ENCODE data around the gene GARIN5B. TPM values are rescaled to one million over a fixed set of nuclear protein-coding genes. Genes with fewer than 3 reads are reported as not detected.

The GARIN5B gene
- total and polyA plus RNA-seq, 2 of the 13 experiments (the other 11 are each of a cell fraction or from before 2014, with no cell fraction given): not detected

DNA sequence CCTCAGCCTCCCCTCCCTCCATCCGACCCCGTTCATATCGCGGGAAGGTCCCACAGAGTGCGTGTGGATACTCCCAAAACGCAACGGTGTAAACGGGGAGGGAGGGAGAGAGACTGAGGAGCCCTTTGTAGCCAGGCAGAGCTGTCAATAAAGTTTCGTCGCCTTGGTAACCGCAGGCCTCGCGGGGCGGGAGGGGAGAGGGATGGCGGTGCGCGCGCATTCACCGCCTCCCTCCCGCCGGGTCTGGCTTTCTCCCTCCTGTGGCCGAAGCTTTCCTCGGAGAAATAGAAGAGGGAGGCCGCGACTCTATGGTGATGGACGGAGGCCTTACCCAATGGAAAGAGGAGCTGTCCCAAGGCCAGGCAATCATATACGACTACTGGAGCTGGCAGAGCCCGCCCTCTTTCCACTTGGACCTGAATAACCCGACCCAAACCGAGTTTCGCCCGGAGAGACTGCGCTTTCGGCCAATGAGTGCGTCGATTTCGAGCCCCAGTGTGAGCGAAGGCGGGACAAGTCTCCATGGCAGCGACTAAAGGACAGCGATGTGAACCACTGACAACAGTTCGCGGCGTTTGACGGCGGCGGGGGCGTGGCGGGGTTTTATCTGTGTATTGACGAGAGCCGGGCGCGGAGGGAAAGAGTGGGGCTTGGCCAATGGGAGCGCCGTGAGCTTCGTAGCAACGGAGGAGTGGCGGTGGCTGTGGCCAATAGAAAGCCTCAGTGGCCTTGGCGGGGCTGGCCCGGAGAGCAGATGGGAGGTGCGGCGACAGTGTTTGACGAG, 23.8 kb downstream of the GARIN5B start, which contains the start of gene KMT5C (continued):
- peak; percentile 73; the same call in 1 of the 2 replicates for TF ChIP-seq TBX3 (IDR thresholded peaks at IDR 0.05; ENCODE audit: borderline replicate concordance)
- TF ChIP-seq, protein P1, sequence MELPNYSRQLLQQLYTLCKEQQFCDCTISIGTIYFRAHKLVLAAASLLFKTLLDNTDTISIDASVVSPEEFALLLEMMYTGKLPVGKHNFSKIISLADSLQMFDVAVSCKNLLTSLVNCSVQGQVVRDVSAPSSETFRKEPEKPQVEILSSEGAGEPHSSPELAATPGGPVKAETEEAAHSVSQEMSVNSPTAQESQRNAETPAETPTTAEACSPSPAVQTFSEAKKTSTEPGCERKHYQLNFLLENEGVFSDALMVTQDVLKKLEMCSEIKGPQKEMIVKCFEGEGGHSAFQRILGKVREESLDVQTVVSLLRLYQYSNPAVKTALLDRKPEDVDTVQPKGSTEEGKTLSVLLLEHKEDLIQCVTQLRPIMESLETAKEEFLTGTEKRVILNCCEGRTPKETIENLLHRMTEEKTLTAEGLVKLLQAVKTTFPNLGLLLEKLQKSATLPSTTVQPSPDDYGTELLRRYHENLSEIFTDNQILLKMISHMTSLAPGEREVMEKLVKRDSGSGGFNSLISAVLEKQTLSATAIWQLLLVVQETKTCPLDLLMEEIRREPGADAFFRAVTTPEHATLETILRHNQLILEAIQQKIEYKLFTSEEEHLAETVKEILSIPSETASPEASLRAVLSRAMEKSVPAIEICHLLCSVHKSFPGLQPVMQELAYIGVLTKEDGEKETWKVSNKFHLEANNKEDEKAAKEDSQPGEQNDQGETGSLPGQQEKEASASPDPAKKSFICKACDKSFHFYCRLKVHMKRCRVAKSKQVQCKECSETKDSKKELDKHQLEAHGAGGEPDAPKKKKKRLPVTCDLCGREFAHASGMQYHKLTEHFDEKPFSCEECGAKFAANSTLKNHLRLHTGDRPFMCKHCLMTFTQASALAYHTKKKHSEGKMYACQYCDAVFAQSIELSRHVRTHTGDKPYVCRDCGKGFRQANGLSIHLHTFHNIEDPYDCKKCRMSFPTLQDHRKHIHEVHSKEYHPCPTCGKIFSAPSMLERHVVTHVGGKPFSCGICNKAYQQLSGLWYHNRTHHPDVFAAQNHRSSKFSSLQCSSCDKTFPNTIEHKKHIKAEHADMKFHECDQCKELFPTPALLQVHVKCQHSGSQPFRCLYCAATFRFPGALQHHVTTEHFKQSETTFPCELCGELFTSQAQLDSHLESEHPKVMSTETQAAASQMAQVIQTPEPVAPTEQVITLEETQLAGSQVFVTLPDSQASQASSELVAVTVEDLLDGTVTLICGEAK (IDR thresholded peaks at IDR 0.05): peak; percentile 99
- TF ChIP-seq, protein P1 (CRISPR knock-in tag; IDR thresholded peaks at IDR 0.05): peak; percentile 100
- TF ChIP-seq SALL1 (CRISPR knock-in tag; IDR thresholded peaks at IDR 0.05): peak; percentile 26
- TF ChIP-seq, protein P2, sequence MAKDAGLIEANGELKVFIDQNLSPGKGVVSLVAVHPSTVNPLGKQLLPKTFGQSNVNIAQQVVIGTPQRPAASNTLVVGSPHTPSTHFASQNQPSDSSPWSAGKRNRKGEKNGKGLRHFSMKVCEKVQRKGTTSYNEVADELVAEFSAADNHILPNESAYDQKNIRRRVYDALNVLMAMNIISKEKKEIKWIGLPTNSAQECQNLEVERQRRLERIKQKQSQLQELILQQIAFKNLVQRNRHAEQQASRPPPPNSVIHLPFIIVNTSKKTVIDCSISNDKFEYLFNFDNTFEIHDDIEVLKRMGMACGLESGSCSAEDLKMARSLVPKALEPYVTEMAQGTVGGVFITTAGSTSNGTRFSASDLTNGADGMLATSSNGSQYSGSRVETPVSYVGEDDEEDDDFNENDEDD (CRISPR knock-in tag; IDR thresholded peaks at IDR 0.05; ENCODE audit: borderline replicate concordance): peak; percentile 69
- TF ChIP-seq JARID2 (CRISPR knock-in tag; IDR thresholded peaks at IDR 0.05; ENCODE audit: insufficient replicate concordance): no peak
- TF ChIP-seq SIN3A (IDR thresholded peaks at IDR 0.05; ENCODE audit: borderline replicate concordance, low read depth, low read length): 0 out of 2 replicates have a peak, but pooled peaks have one; percentile 68
- TF ChIP-seq CBX1 (IDR thresholded peaks at IDR 0.05; ENCODE audit: low read depth): peak; percentile 29
- no peak for TF ChIP-seq ZNF749 (CRISPR knock-in tag; IDR thresholded peaks at IDR 0.05; ENCODE audit: borderline replicate concordance)
- TF ChIP-seq, protein P3, sequence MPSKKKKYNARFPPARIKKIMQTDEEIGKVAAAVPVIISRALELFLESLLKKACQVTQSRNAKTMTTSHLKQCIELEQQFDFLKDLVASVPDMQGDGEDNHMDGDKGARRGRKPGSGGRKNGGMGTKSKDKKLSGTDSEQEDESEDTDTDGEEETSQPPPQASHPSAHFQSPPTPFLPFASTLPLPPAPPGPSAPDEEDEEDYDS (CRISPR knock-in tag; IDR thresholded peaks at IDR 0.05): peak; percentile 90
- peak; percentile 98 for TF ChIP-seq SP2 (CRISPR knock-in tag; IDR thresholded peaks at IDR 0.05)
- TF ChIP-seq, protein P4, sequence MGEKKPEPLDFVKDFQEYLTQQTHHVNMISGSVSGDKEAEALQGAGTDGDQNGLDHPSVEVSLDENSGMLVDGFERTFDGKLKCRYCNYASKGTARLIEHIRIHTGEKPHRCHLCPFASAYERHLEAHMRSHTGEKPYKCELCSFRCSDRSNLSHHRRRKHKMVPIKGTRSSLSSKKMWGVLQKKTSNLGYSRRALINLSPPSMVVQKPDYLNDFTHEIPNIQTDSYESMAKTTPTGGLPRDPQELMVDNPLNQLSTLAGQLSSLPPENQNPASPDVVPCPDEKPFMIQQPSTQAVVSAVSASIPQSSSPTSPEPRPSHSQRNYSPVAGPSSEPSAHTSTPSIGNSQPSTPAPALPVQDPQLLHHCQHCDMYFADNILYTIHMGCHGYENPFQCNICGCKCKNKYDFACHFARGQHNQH (CRISPR knock-in tag; IDR thresholded peaks at IDR 0.05): no peak; the same call in 1 of the 2 replicates
- TF ChIP-seq, protein P5, sequence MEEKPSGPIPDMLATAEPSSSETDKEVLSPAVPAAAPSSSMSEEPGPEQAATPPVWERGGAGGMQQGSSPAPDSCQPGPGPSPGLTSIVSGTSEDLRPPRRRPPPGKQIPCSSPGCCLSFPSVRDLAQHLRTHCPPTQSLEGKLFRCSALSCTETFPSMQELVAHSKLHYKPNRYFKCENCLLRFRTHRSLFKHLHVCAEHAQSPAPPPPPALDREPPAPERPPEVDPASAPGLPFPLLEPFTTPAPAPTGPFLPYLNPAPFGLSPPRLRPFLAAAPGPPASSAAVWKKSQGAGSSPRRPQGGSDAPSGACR (CRISPR knock-in tag; IDR thresholded peaks at IDR 0.05): 0 out of 2 replicates have a peak, but pooled peaks have one; percentile 67
- peak; percentile 67 for TF ChIP-seq HNRNPLL (IDR thresholded peaks at IDR 0.05; ENCODE audit: low read depth, low read length, poor library complexity, severe bottlenecking)
- TF ChIP-seq CHCHD3 (CRISPR knock-in tag; IDR thresholded peaks at IDR 0.05): no peak
